K562 (cell line): Measurements from ENCODE around the gene TMEM126B. TPM values are rescaled to one million over a fixed set of nuclear protein-coding genes. Genes with fewer than 3 reads are reported as not detected.

Experiments used
- BCL6 ChIP-seq: fragments of 250-450 bp; sonication (Bioruptor Pico); IDR thresholded peaks from 2 replicates; pipeline ENCODE4 v1.4.0; 2020
- CC2D1A ChIP-seq: fragments of 450-650 bp; IDR thresholded peaks from 2 replicates; pipeline ENCODE4 v1.6.1; 2017; ENCODE audit warnings: mild to moderate bottlenecking
- FOSL1 ChIP-seq: fragments of 200-800 bp; sonication (Bioruptor generic); conservative IDR thresholded peaks from 2 replicates; pipeline ENCODE4 v1.6.1; 2016; ENCODE audit warnings: missing genetic modification characterization, missing compliant biosample characterization
- FOXJ3 ChIP-seq: sonication (generic); formaldehyde crosslinking; IDR thresholded peaks from 2 replicates; pipeline ENCODE4 v1.4.0; 2020; ENCODE audit warnings: mild to moderate bottlenecking, missing genetic modification reagents
- PBX2 ChIP-seq, 2 experiments: IDR thresholded peaks in 1 of 2; conservative IDR thresholded peaks in 1 of 2; 2 replicates each; pipeline ENCODE4 v1.6.1; 2016; ENCODE audit warnings: low read depth in 2 of 2, mild to moderate bottlenecking in 1 of 2, missing compliant biosample characterization in 1 of 2, missing genetic modification characterization in 1 of 2, moderate library complexity in 1 of 2
- PHB ChIP-seq: fragments of 250-450 bp; sonication (Bioruptor Pico); IDR thresholded peaks from 2 replicates; pipeline ENCODE4 v1.5.0; 2021
- RREB1 ChIP-seq: fragments of 250-450 bp; sonication (Bioruptor Pico); IDR thresholded peaks from 2 replicates; pipeline ENCODE4 v1.4.0; 2020
- SMAD2 ChIP-seq: fragments of 150-350 bp; IDR thresholded peaks from 2 replicates; pipeline ENCODE4 v1.6.1; 2014; ENCODE audit warnings: low read depth, mild to moderate bottlenecking, low read length
- SP2 ChIP-seq: IDR thresholded peaks from 2 replicates; pipeline ENCODE4 v1.6.1; 2011; ENCODE audit warnings: mild to moderate bottlenecking, low read depth, low read length, moderate library complexity; ENCODE audit not compliant: poor library complexity, severe bottlenecking; ENCODE audit errors: extremely low read depth
- SRSF7 ChIP-seq: fragments of 200-400 bp; formaldehyde crosslinking; optimal IDR thresholded peaks from 2 replicates; pipeline ENCODE3; 2017; ENCODE audit warnings: mild to moderate bottlenecking, low read depth, low read length
- TEAD4 ChIP-seq, 2 experiments: sonication (generic) in 1 of 2; formaldehyde crosslinking in 1 of 2; IDR thresholded peaks; 2 replicates each; pipeline versions ENCODE4 v1.6.1 to v1.8.0; 2012 to 2022; ENCODE audit warnings: borderline replicate concordance in 1 of 2, inconsistent platforms in 1 of 2, low read length in 1 of 2, mild to moderate bottlenecking in 1 of 2, missing genetic modification reagents in 1 of 2
- UBTF ChIP-seq, 2 experiments: IDR thresholded peaks; 2 replicates each; pipeline ENCODE4 v1.6.1; 2012; ENCODE audit warnings: improper control_type of control experiment in 2 of 2, low read depth in 2 of 2, low read length in 2 of 2, borderline replicate concordance in 1 of 2
- ZNF282 ChIP-seq: sonication (generic); formaldehyde crosslinking; IDR thresholded peaks from 2 replicates; pipeline ENCODE4 v1.8.1; 2023; ENCODE audit warnings: missing genetic modification reagents
- ZNF57 ChIP-seq: fragments of 450-650 bp; formaldehyde crosslinking; IDR thresholded peaks from 2 replicates; pipeline ENCODE4 v1.4.0; 2020; ENCODE audit warnings: mild to moderate bottlenecking, moderate library complexity
- polyA plus RNA-seq, 8 experiments: library from polyadenylated mRNA; depleted of rRNA in 4 of 8; stranded (reverse) in 5 of 8; unstranded in 3 of 8; fragments of >200 nt; fragmentation: Nextera tagmentation in 2 of 8; fragmentation: Illumina TruSeq in 1 of 8; extraction: Ambion mirVana in 2 of 8; extraction: Trizol in 1 of 8; gene quantifications; 2 replicates each; pipeline versions ENCODE4 v1.2.1 to v1.2.3, GENCODE V29; 2011 to 2014; ENCODE audit warnings: inconsistent platforms in 1 of 8, missing spikeins in 1 of 8
- total RNA-seq, 7 experiments: library from RNA; depleted of rRNA in 6 of 7; stranded (reverse); fragments of >200 nt in 6 of 7; fragmentation: Illumina TruSeq in 2 of 7; extraction: Trizol in 2 of 7; gene quantifications; 2 replicates each; pipeline versions ENCODE4 v1.2.1 to v1.2.3, GENCODE V29; 2011 to 2021; ENCODE audit warnings: low replicate concordance in 1 of 7
- TF ChIP-seq, protein P1 (sequence below): fragments of 450-650 bp; IDR thresholded peaks from 2 replicates; pipeline ENCODE4 v1.6.1; 2016; ENCODE audit warnings: missing biosample characterization, missing genetic modification characterization

Gene TMEM126B
- total and polyA plus RNA-seq, 9 of the 15 experiments (the other 6 are each of a cell fraction or from before 2014, with no cell fraction given), result 85.5 to 226 (median 164) TPM

DNA sequence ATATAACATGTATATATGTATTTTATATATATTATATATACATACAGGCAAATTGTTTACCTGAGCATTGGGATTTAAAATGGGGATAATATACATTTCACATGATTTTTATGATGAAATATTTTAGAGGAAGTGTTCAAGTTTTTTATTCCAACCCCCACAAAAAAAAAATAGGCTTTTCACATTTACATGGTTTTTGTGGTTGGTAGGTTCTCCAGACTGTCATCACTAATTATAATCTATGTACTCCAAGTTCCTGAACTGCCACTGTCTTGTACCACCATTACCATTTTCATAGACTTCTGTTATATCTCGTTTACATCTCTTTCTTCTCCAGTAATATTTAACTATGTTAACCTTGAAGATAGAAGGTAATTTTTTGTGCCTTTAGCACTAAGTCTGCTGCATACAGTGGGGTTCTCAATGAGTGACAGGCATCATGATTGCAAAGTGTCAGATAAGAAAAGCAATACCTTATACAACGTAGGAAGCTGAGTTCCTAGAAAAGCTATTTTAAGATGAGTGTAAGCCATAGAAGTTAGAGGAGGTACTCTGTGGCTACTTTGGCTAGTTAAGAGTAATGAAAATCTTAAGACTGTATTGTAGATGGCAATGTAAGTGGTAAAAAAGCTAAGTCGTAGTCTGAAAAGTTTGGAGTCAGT is 24.5 kb downstream of the TMEM126B start (continued):
- no peak; the same call in 1 of the 2 replicates for TF ChIP-seq PBX2 (CRISPR knock-in tag; IDR thresholded peaks at IDR 0.05; ENCODE audit: low read depth)
- TF ChIP-seq PBX2 (tag; conservative IDR thresholded peaks at IDR 0.05; ENCODE audit: low read depth), result peak; percentile 57
- TF ChIP-seq, protein P1, sequence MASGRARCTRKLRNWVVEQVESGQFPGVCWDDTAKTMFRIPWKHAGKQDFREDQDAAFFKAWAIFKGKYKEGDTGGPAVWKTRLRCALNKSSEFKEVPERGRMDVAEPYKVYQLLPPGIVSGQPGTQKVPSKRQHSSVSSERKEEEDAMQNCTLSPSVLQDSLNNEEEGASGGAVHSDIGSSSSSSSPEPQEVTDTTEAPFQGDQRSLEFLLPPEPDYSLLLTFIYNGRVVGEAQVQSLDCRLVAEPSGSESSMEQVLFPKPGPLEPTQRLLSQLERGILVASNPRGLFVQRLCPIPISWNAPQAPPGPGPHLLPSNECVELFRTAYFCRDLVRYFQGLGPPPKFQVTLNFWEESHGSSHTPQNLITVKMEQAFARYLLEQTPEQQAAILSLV (tag), result no peak
- no peak for TF ChIP-seq FOXJ3 (CRISPR knock-in tag)
- TF ChIP-seq ZNF282 (CRISPR knock-in tag), result no peak
- TF ChIP-seq RREB1 (CRISPR knock-in tag), result no peak
- TF ChIP-seq BCL6 (CRISPR knock-in tag), result no peak
- TF ChIP-seq CC2D1A, result no peak
- no peak for TF ChIP-seq TEAD4 (IDR thresholded peaks at IDR 0.05; ENCODE audit: low read length)
- TF ChIP-seq TEAD4 (CRISPR knock-in tag; IDR thresholded peaks at IDR 0.05; ENCODE audit: borderline replicate concordance), result no peak
- no peak for TF ChIP-seq SMAD2
- TF ChIP-seq ZNF57 (CRISPR knock-in tag), result no peak
- no peak for TF ChIP-seq UBTF (IDR thresholded peaks at IDR 0.05; ENCODE audit: borderline replicate concordance in 1 of 2, low read depth in 2 of 2, low read length in 2 of 2)
- no peak for TF ChIP-seq SP2
- no peak for TF ChIP-seq SRSF7
- TF ChIP-seq FOSL1 (tag), result no peak
- no peak for TF ChIP-seq PHB (CRISPR knock-in tag)
